GM21737 (cell line): ENCODE measurements around the gene PNKP.

ENCODE experiments used
- ATAC-seq: cut with Tn5 transposase; IDR thresholded peaks from one replicate; pipeline ENCODE4 v1.9.1; 2021; ENCODE audit warnings: mild to moderate bottlenecking, moderate library complexity; ENCODE audit not compliant: unreplicated experiment

PNKP gene

GRCh38 chr19:49860336-49861102, 6.9 kb downstream of the PNKP start:
- no peak for ATAC-seq

GRCh38 chr19:49859682-49860335, 7.6 kb downstream of the PNKP start:
- no peak for ATAC-seq

- ATAC-seq: no peak
These were observed 9.0 kb downstream of the PNKP start for GRCh38 chr19:49858088-49858985.

- ATAC-seq: no peak
These were observed 9.6 kb downstream of the PNKP start for GRCh38 chr19:49857838-49858087.

DNA sequence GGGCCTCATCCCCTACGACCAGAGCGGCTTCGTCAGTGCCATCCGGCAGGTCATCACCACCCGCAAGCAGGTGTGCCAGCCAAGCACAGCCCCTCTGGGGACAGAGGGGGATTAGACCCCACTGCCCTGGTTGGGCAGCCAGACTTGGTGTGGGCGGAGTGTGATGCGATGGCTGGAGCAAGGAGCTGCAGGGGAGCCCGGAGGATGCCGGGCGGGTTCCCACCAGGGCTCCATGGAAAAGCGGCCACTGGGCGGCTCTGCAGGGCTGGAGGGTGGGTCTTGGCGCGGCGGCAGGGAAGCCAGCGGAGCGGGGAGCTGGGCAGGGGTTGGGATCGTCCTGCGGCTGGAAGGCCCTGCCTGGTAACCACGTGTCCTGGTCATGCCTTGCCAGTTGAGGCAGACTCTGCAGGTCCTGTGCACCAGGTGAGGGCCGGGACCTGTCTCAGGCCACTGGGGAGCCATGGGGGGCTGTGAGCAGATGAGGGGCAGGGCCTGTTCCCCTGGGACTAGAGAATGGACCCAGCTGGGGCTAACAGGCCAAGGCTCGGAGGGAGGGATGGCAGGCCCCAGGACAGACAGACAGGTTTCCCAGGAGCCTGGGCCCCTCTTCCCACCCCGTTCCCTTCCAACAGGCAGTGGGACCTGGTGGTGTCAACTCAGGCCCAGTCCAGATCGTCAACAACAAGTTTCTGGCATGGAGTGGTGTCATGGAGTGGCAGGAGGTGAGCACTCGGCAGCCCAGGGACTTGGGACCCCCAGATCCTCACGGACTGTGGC, 10.1 kb downstream of the PNKP start:
- ATAC-seq: no peak

- ATAC-seq: no peak
These were observed 10.8 kb downstream of the PNKP start for GRCh38 chr19:49856574-49857021.

DNA sequence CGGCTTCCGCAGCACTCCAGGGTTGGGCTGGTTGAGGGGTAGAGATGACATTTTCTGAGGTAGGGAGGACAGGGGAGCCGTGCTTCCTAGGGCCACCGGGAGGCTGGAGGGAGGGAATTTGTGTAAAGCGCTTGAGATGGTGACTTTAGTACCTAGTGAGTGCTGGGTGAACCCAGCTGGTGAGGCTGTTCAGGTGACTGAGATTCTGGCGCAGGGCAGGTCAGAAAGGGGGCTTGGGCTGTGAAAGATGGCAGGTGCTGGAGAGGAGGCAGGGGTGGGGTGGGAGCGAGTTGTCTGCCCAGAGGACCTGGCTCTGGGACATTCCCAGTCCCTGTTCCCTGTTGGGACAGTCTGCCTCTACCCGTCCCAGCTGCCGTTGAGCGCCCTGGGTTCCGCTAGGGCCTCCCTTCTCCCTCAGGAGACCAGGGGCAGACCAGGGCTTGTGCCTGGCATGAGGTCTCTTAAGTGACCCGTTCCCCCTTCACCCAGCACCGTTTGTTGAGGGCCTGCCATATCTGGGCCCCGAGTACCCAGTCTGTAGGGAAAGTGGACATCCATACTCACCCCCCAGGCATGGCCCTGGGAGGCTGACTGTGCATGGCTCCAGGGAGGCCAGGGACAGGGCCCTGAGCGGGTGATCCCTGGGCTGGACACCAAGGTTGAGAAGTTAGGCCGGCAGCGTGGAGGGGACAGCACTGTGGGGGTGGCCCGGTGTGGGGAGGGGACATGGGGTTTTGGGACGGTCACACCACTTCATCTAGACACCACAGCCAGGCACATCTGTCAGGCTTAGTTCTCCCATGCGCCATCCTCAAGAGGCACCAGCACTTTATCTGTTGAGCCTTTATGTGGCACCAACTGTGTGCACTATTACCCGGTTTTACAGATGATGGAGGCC, 11.5 kb downstream of the PNKP start:
- no peak for ATAC-seq

GRCh38 chr19:49855277-49855675, 12.1 kb downstream of the PNKP start:
- no peak for ATAC-seq

- ATAC-seq: no peak
These were observed 12.8 kb downstream of the PNKP start for GRCh38 chr19:49854378-49855263.

GRCh38 chr19:49853852-49854377, 13.5 kb downstream of the PNKP start:
- no peak for ATAC-seq

GRCh38 chr19:49852631-49853126, 14.7 kb downstream of the PNKP start:
- no peak for ATAC-seq

- ATAC-seq: peak; percentile 5
These were observed 15.7 kb downstream of the PNKP start for GRCh38 chr19:49851456-49852259.

GRCh38 chr19:49850487-49851342, 16.7 kb downstream of the PNKP start, which contains the start of gene PTOV1:
TSS of gene PTOV1 (plus strand) at chr19:49851159.
- peak; percentile 62 for ATAC-seq

GRCh38 chr19:49850221-49850486, 17.2 kb downstream of the PNKP start:
- no peak for ATAC-seq

GRCh38 chr19:49849433-49850220, 17.7 kb downstream of the PNKP start:
- no peak for ATAC-seq

DNA sequence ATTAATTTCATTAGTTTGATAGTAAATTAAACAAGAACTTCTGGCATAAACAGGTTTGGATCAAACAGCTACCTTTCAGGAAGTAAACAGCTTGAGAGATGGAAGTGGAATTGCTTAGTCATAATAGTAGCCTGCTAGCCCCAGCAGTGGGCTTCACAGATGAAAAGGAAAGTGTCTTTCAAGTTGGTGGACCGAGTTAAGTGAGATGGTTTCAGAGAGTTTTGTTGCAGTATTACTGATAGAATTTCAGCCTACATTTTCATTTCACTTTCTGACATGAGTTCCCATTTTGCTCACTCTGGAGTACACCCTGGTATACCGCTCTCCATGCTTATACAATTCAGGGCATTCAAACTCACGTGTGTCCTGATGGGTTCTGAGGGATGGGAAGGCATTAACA, 18.4 kb downstream of the PNKP start:
- ATAC-seq: no peak
